Liver (tissue), 9 donors: Measurements from ENCODE around the gene PCDH12. TPM values are rescaled to one million over a fixed set of nuclear protein-coding genes. Genes with fewer than 3 reads are reported as not detected.

Experiments used
- DNase-seq: peaks from one replicate; pipeline ENCODE4 v3.0.0-alpha.2; 2017; ENCODE audit warnings: low spot score
- H3K27ac ChIP-seq, 2 donors: one replicate each; pipeline ENCODE4 v1.7.0; 2013; ENCODE audit warnings: inconsistent platforms in 2 of 2, low read length in 2 of 2, control low read depth in 1 of 2, low read depth in 1 of 2, mild to moderate bottlenecking in 1 of 2
- H3K27me3 ChIP-seq, 4 donors: one replicate each; pipeline versions ENCODE4 v1.6.1 to v1.7.0; 2013; ENCODE audit warnings: low read length in 3 of 4, inconsistent platforms in 1 of 4, mild to moderate bottlenecking in 1 of 4, moderate library complexity in 1 of 4; ENCODE audit not compliant: control insufficient read depth in 4 of 4, insufficient read depth in 4 of 4
- H3K36me3 ChIP-seq, 4 donors: one replicate each; pipeline versions ENCODE4 v1.6.1 to v1.7.0; 2013; ENCODE audit warnings: low read length in 3 of 4, mild to moderate bottlenecking in 3 of 4, low read depth in 1 of 4, moderate library complexity in 1 of 4; ENCODE audit not compliant: control insufficient read depth in 4 of 4, insufficient read depth in 3 of 4
- H3K4me1 ChIP-seq, 4 donors: one replicate each; pipeline versions ENCODE4 v1.6.1 to v1.7.0; 2013; ENCODE audit warnings: low read length in 3 of 4, mild to moderate bottlenecking in 3 of 4, moderate library complexity in 1 of 4; ENCODE audit not compliant: control insufficient read depth in 4 of 4, insufficient read depth in 4 of 4
- H3K4me3 ChIP-seq, 3 donors: one replicate each; pipeline versions ENCODE4 v1.6.1 to v1.7.0; 2013; ENCODE audit warnings: low read length in 3 of 3, control low read depth in 1 of 3, low read depth in 1 of 3, mild to moderate bottlenecking in 1 of 3
- H3K9ac ChIP-seq, 2 donors: one replicate each; pipeline ENCODE4 v1.7.0; 2013; ENCODE audit warnings: low read length in 2 of 2, mild to moderate bottlenecking in 2 of 2, moderate library complexity in 2 of 2, control low read depth in 1 of 2, low read depth in 1 of 2
- H3K9me3 ChIP-seq, 4 donors: one replicate each; pipeline versions ENCODE4 v1.6.1 to v1.7.0; 2013; ENCODE audit warnings: low read length in 3 of 4; ENCODE audit not compliant: control insufficient read depth in 4 of 4
- EGR1 ChIP-seq, 2 donors: IDR thresholded peaks; 2 replicates each; pipeline ENCODE4 v1.6.1; 2016 to 2018; ENCODE audit warnings: antibody characterized with exemption in 2 of 2, low read depth in 2 of 2
- FOXA2 ChIP-seq: IDR thresholded peaks from 2 replicates; pipeline ENCODE4 v1.6.1; 2016; ENCODE audit warnings: antibody characterized with exemption
- GABPA ChIP-seq, 2 donors: IDR thresholded peaks in 1 of 2; conservative IDR thresholded peaks in 1 of 2; 2 replicates each; pipeline ENCODE4 v1.6.1; 2016; ENCODE audit warnings: antibody characterized with exemption in 2 of 2, mild to moderate bottlenecking in 1 of 2, moderate library complexity in 1 of 2
- HNF4A ChIP-seq, 2 donors: conservative IDR thresholded peaks; 2 replicates each; pipeline ENCODE4 v1.6.1; 2016; ENCODE audit warnings: antibody characterized with exemption in 2 of 2, mild to moderate bottlenecking in 2 of 2
- HNF4G ChIP-seq: IDR thresholded peaks from 2 replicates; pipeline ENCODE4 v1.6.1; 2016; ENCODE audit warnings: antibody characterized with exemption
- JUND ChIP-seq, 2 donors: IDR thresholded peaks; 2 replicates each; pipeline ENCODE4 v1.6.1; 2016; ENCODE audit warnings: antibody characterized with exemption in 2 of 2
- NR2F2 ChIP-seq: IDR thresholded peaks from 2 replicates; pipeline ENCODE4 v1.6.1; 2016; ENCODE audit warnings: antibody characterized with exemption
- RAD21 ChIP-seq, 2 donors: IDR thresholded peaks; 2 replicates each; pipeline ENCODE4 v1.6.1; 2016; ENCODE audit warnings: antibody characterized with exemption in 2 of 2, mild to moderate bottlenecking in 2 of 2
- RXRA ChIP-seq, 2 donors: IDR thresholded peaks; 2 replicates each; pipeline ENCODE4 v1.6.1; 2017 to 2018; ENCODE audit warnings: antibody characterized with exemption in 2 of 2, mild to moderate bottlenecking in 1 of 2
- SP1 ChIP-seq: IDR thresholded peaks from 2 replicates; pipeline ENCODE4 v1.6.1; 2018; ENCODE audit warnings: antibody characterized with exemption, mild to moderate bottlenecking
- TAF1 ChIP-seq: conservative IDR thresholded peaks from 2 replicates; pipeline ENCODE4 v1.6.1; 2016; ENCODE audit warnings: antibody characterized with exemption, mild to moderate bottlenecking
- YY1 ChIP-seq: IDR thresholded peaks from 2 replicates; pipeline ENCODE4 v1.6.1; 2016; ENCODE audit warnings: antibody characterized with exemption, mild to moderate bottlenecking
- WGBS: extraction: QIAGEN DNeasy Blood & Tissue Kit; methylation state at CpG from one replicate; pipeline ENCODE4 v1.1.7; 2013; 5-methylcytosine and 5-hydroxymethylcytosine counted together
- polyA plus RNA-seq, 2 donors: library from polyadenylated mRNA; stranded (reverse) in 1 of 2; unstranded in 1 of 2; fragments of 200-250 nt in 1 of 2; fragments of >200 nt in 1 of 2; fragmentation: Nextera tagmentation in 1 of 2; extraction: Ambion mirVana in 1 of 2; gene quantifications; one replicate each; pipeline versions ENCODE4 v1.2.1 to v1.2.3, GENCODE V29; 2013 to 2015
- total RNA-seq, 2 donors: library from RNA; depleted of rRNA; stranded (reverse); fragments of >200 nt; gene quantifications; one replicate each; pipeline ENCODE4 v1.2.3, GENCODE V29; 2014
- TF ChIP-seq, protein P1 (sequence below): IDR thresholded peaks from 2 replicates; pipeline ENCODE4 v1.6.1; 2016; ENCODE audit warnings: antibody characterized with exemption, mild to moderate bottlenecking
- TF ChIP-seq, protein P2 (sequence below): IDR thresholded peaks from 2 replicates; pipeline ENCODE4 v1.6.1; 2016; ENCODE audit warnings: antibody characterized with exemption
- TF ChIP-seq, protein P3 (sequence below): IDR thresholded peaks from 2 replicates; pipeline ENCODE4 v1.6.1; 2016; ENCODE audit warnings: antibody characterized with exemption
- TF ChIP-seq, protein P4 (sequence below): fragments of 150-350 bp; IDR thresholded peaks from 2 replicates; pipeline ENCODE4 v1.5.1; 2017; ENCODE audit warnings: improper control_type of control experiment, low read depth, low read length; ENCODE audit not compliant: missing input control
- donor health status: healthy.
- donor health status: healthy.
- donor health status: healthy.
- donor health status: healthy.
- donor health status: healthy.

PCDH12 gene
- total and polyA plus RNA-seq, 4 donors: 0.74 to 4.9 (median 3.8) TPM

DNA sequence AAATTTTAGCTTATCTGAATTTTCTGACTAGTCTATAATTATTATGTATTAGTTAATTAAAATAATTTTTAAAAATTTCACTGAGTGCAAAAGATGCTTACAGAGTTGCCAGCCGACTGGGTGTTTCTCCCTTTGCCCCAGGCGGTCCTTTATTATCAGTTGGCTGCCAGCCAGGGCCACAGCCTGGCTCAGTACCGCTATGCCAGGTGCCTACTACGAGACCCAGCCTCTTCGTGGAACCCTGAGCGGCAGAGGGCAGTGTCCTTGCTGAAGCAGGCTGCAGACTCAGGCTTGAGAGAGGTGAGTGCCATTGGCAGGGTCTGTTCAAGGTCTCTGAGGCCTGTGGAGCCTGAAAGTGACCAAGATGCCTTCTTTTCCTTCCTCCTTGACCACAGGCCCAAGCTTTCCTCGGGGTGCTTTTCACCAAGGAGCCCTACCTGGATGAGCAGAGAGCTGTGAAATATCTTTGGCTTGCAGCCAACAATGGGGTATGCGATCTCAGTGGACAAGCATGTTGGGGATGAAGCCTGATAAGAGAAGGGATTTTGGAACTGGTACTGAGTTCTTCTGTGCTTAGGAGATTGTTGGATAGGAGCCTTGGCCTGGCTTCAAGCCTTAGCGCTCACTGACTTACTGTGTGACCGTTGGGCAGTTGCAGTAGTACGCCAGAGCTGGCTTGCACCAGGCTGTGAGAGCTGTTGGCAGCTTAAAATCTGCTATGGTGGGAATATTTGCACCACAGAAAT is 23.7 kb downstream of the PCDH12 start:
- no peak overlapping the region for H3K27ac ChIP-seq
- peaks cover 0 to 2% (median 0%) of the 10 kb centered on the region in 4 donors for H3K4me1 ChIP-seq
- H3K9me3 ChIP-seq: no peaks in the 10 kb centered on the region
- H3K9ac ChIP-seq: no peak overlapping the region
- no peak overlapping the region for H3K4me3 ChIP-seq
- peaks cover 22 to 82% (median 61%) of the 10 kb centered on the region in 4 donors for H3K36me3 ChIP-seq
- 49% methylated on average over 11 of the region's 11 CpGs for WGBS
- TF ChIP-seq, protein P1, sequence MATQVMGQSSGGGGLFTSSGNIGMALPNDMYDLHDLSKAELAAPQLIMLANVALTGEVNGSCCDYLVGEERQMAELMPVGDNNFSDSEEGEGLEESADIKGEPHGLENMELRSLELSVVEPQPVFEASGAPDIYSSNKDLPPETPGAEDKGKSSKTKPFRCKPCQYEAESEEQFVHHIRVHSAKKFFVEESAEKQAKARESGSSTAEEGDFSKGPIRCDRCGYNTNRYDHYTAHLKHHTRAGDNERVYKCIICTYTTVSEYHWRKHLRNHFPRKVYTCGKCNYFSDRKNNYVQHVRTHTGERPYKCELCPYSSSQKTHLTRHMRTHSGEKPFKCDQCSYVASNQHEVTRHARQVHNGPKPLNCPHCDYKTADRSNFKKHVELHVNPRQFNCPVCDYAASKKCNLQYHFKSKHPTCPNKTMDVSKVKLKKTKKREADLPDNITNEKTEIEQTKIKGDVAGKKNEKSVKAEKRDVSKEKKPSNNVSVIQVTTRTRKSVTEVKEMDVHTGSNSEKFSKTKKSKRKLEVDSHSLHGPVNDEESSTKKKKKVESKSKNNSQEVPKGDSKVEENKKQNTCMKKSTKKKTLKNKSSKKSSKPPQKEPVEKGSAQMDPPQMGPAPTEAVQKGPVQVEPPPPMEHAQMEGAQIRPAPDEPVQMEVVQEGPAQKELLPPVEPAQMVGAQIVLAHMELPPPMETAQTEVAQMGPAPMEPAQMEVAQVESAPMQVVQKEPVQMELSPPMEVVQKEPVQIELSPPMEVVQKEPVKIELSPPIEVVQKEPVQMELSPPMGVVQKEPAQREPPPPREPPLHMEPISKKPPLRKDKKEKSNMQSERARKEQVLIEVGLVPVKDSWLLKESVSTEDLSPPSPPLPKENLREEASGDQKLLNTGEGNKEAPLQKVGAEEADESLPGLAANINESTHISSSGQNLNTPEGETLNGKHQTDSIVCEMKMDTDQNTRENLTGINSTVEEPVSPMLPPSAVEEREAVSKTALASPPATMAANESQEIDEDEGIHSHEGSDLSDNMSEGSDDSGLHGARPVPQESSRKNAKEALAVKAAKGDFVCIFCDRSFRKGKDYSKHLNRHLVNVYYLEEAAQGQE: no peak
- peak in 1 of 2 donors; percentile 46 for TF ChIP-seq RAD21 (IDR thresholded peaks at IDR 0.05)
- no peak for TF ChIP-seq TAF1
- TF ChIP-seq NR2F2: no peak
- no peak for TF ChIP-seq GABPA (IDR thresholded peaks at IDR 0.05 in 1 of 2, conservative IDR thresholded peaks at IDR 0.05 in 1 of 2)
- TF ChIP-seq, protein P2, sequence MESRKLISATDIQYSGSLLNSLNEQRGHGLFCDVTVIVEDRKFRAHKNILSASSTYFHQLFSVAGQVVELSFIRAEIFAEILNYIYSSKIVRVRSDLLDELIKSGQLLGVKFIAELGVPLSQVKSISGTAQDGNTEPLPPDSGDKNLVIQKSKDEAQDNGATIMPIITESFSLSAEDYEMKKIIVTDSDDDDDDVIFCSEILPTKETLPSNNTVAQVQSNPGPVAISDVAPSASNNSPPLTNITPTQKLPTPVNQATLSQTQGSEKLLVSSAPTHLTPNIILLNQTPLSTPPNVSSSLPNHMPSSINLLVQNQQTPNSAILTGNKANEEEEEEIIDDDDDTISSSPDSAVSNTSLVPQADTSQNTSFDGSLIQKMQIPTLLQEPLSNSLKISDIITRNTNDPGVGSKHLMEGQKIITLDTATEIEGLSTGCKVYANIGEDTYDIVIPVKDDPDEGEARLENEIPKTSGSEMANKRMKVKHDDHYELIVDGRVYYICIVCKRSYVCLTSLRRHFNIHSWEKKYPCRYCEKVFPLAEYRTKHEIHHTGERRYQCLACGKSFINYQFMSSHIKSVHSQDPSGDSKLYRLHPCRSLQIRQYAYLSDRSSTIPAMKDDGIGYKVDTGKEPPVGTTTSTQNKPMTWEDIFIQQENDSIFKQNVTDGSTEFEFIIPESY: no peak
- TF ChIP-seq, protein P3, sequence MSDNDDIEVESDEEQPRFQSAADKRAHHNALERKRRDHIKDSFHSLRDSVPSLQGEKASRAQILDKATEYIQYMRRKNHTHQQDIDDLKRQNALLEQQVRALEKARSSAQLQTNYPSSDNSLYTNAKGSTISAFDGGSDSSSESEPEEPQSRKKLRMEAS: no peak
- TF ChIP-seq JUND (IDR thresholded peaks at IDR 0.05): no peak
- TF ChIP-seq SP1: no peak
- no peak for TF ChIP-seq YY1
- TF ChIP-seq EGR1 (IDR thresholded peaks at IDR 0.05; ENCODE audit: low read depth in 2 of 2): no peak
- TF ChIP-seq HNF4A (conservative IDR thresholded peaks at IDR 0.05): peak in 1 of 2 donors; percentile 6
- TF ChIP-seq HNF4G: no peak
- TF ChIP-seq RXRA (IDR thresholded peaks at IDR 0.05): no peak
- TF ChIP-seq, protein P4, sequence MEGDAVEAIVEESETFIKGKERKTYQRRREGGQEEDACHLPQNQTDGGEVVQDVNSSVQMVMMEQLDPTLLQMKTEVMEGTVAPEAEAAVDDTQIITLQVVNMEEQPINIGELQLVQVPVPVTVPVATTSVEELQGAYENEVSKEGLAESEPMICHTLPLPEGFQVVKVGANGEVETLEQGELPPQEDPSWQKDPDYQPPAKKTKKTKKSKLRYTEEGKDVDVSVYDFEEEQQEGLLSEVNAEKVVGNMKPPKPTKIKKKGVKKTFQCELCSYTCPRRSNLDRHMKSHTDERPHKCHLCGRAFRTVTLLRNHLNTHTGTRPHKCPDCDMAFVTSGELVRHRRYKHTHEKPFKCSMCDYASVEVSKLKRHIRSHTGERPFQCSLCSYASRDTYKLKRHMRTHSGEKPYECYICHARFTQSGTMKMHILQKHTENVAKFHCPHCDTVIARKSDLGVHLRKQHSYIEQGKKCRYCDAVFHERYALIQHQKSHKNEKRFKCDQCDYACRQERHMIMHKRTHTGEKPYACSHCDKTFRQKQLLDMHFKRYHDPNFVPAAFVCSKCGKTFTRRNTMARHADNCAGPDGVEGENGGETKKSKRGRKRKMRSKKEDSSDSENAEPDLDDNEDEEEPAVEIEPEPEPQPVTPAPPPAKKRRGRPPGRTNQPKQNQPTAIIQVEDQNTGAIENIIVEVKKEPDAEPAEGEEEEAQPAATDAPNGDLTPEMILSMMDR: no peak
- TF ChIP-seq FOXA2: no peak
- no peak for DNase-seq
- H3K27me3 ChIP-seq: no peaks in the 10 kb centered on the region
